ENCODE results near the gene KRT85.

KRT85 gene

GRCh38 chr12:52364901-52365489, 2.3 kb downstream of the KRT85 start:
- DNase-seq: no peak

GRCh38 chr12:52364061-52364460, 3.2 kb downstream of the KRT85 start:
- DNase-seq: no peak

GRCh38 chr12:52363111-52363679, 4.1 kb downstream of the KRT85 start:
- no peak for DNase-seq

- no peak for DNase-seq
These were observed 5.1 kb downstream of the KRT85 start for GRCh38 chr12:52362118-52362726.

GRCh38 chr12:52361553-52361952, 5.7 kb downstream of the KRT85 start:
- no peak for DNase-seq

- DNase-seq: no peak
These were observed 6.5 kb downstream of the KRT85 start for GRCh38 chr12:52360663-52361271.

GRCh38 chr12:52360106-52360662, 7.1 kb downstream of the KRT85 start:
- DNase-seq: no peak

- DNase-seq: no peak
These were observed 7.6 kb downstream of the KRT85 start for GRCh38 chr12:52359621-52360061.

GRCh38 chr12:52358575-52359350, 8.5 kb downstream of the KRT85 start:
- no peak for DNase-seq

- DNase-seq: no peak
These were observed 10.3 kb downstream of the KRT85 start for GRCh38 chr12:52356762-52357580.

- no peak for DNase-seq
These were observed 11.1 kb downstream of the KRT85 start for GRCh38 chr12:52356031-52356761.

GRCh38 chr12:52355176-52355575, 12.1 kb downstream of the KRT85 start:
- DNase-seq: no peak

- no peak for DNase-seq
These were observed 13.1 kb downstream of the KRT85 start for GRCh38 chr12:52354200-52354599.

- no peak for DNase-seq
These were observed 13.5 kb downstream of the KRT85 start for GRCh38 chr12:52353766-52354165.

GRCh38 chr12:52352951-52353350, 14.3 kb downstream of the KRT85 start:
- DNase-seq: no peak

GRCh38 chr12:52351196-52352059, 15.9 kb downstream of the KRT85 start:
- no peak for DNase-seq

GRCh38 chr12:52350786-52351185, 16.5 kb downstream of the KRT85 start:
- DNase-seq: no peak

- DNase-seq: no peak
These were observed 17.2 kb downstream of the KRT85 start for GRCh38 chr12:52350021-52350620.

GRCh38 chr12:52349196-52349595, 18.1 kb downstream of the KRT85 start:
- DNase-seq: no peak
